Endothelial cell (in vitro differentiated cells): Measurements from ENCODE around the gene TVP23A. TPM values are rescaled to one million over a fixed set of nuclear protein-coding genes. Genes with fewer than 3 reads are reported as not detected.

Source experiments
- DNase-seq: peaks from one replicate; pipeline ENCODE4 v3.0.0; 2021; ENCODE audit warnings: low spot score
- H3K27ac Mint-ChIP-seq: one replicate; pipeline ENCODE4 v1.8.0; 2021; ENCODE audit warnings: mixed read lengths, inconsistent platforms; ENCODE audit not compliant: unreplicated experiment
- H3K27me3 Mint-ChIP-seq: one replicate; pipeline ENCODE4 v1.8.0; 2021; ENCODE audit warnings: mild to moderate bottlenecking, moderate library complexity, mixed read lengths, inconsistent platforms; ENCODE audit not compliant: unreplicated experiment
- H3K36me3 Mint-ChIP-seq: one replicate; pipeline ENCODE4 v1.8.0; 2021; ENCODE audit warnings: mild to moderate bottlenecking, low read depth, mixed read lengths, inconsistent platforms; ENCODE audit not compliant: unreplicated experiment
- H3K4me1 Mint-ChIP-seq: one replicate; pipeline ENCODE4 v1.8.0; 2021; ENCODE audit warnings: mild to moderate bottlenecking, mixed read lengths, inconsistent platforms; ENCODE audit not compliant: unreplicated experiment
- H3K4me3 Mint-ChIP-seq: one replicate; pipeline ENCODE4 v1.8.0; 2021; ENCODE audit warnings: mild to moderate bottlenecking, mixed read lengths, inconsistent platforms; ENCODE audit not compliant: unreplicated experiment
- H3K9me3 Mint-ChIP-seq: one replicate; pipeline ENCODE4 v1.8.0; 2021; ENCODE audit warnings: mixed read lengths, inconsistent platforms; ENCODE audit not compliant: unreplicated experiment
- CTCF ChIP-seq: fragments of 200-600 bp; sonication (generic); IDR thresholded peaks from one replicate; pipeline ENCODE4 v1.5.0; 2021; ENCODE audit warnings: antibody characterized with exemption; ENCODE audit not compliant: unreplicated experiment
- total RNA-seq: library from RNA; stranded (reverse); fragmentation: NEBNext Ultra II Directional; extraction: Animal tissue kit (Norgen Biotek cat#: 25700); gene quantifications from one replicate; pipeline ENCODE4 v1.2.1, GENCODE V29; 2021; ENCODE audit not compliant: unreplicated experiment

Gene TVP23A
- total RNA-seq, 1 donor from 2014 or later: 7.8 TPM

DNA sequence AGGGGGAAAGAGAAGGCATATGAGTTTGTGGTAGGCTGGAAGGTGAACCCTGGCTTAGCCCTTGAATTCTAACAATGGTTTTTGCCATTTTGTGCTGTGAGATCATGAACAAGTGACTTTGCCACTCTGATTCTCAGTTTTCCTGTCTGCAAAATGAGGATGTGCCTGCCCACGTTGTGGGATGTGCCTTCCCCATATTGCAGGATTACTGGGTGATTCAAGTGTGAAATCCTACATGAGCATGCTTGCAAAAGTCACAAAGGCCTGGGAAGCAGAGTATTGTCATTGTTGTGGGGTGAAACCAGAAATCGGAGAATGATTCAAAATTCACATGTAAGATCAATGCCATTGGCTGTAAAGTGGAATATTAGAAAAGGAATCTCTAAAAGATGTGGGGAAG, 28.6 kb upstream of the TVP23A start:
- Mint-ChIP-seq H3K4me3 (no peak overlapping the region), H3K9me3 (no peaks in the 10 kb centered on the region), H3K4me1 (peaks cover 6% of the 10 kb centered on the region), H3K36me3 (no peaks in the 10 kb centered on the region), H3K27ac (no peak overlapping the region), H3K27me3 (peaks cover 3% of the 10 kb centered on the region)
- no peak for DNase-seq
- TF ChIP-seq CTCF: no peak

GRCh38 chr16:10846213-10846998, 27.8 kb upstream of the TVP23A start:
- no peak overlapping the region for H3K4me3 Mint-ChIP-seq
- TF ChIP-seq CTCF: no peak
- peaks cover 6% of the 10 kb centered on the region for H3K4me1 Mint-ChIP-seq
- H3K9me3 Mint-ChIP-seq: no peaks in the 10 kb centered on the region
- no peak overlapping the region for H3K27ac Mint-ChIP-seq
- H3K36me3 Mint-ChIP-seq: no peaks in the 10 kb centered on the region
- DNase-seq: no peak
- H3K27me3 Mint-ChIP-seq: peaks cover 3% of the 10 kb centered on the region

- no peaks in the 10 kb centered on the region for H3K36me3 Mint-ChIP-seq
- H3K4me3 Mint-ChIP-seq: no peak overlapping the region
- no peak for TF ChIP-seq CTCF
- no peaks in the 10 kb centered on the region for H3K9me3 Mint-ChIP-seq
- H3K27me3 Mint-ChIP-seq: peaks cover 2% of the 10 kb centered on the region
- no peak for DNase-seq
- no peak overlapping the region for H3K27ac Mint-ChIP-seq
- H3K4me1 Mint-ChIP-seq: peaks cover 5% of the 10 kb centered on the region
Observed at GRCh38 chr16:10840703-10841102, 22.1 kb upstream of the TVP23A start.

GRCh38 chr16:10839279-10839666, 20.7 kb upstream of the TVP23A start:
- H3K4me1 Mint-ChIP-seq: peaks cover 5% of the 10 kb centered on the region
- peaks cover 2% of the 10 kb centered on the region for H3K27me3 Mint-ChIP-seq

More at GRCh38 chr16:10839279-10839666, 20.7 kb upstream of the TVP23A start:
- Mint-ChIP-seq H3K36me3 (no peaks in the 10 kb centered on the region), H3K27ac (no peak overlapping the region), H3K4me3 (no peak overlapping the region), H3K9me3 (no peaks in the 10 kb centered on the region)
- no peak for DNase-seq
- no peak for TF ChIP-seq CTCF
